Transverse colon (tissue), 4 donors: ENCODE measurements around the gene RELL1. TPM values are rescaled to one million over a fixed set of nuclear protein-coding genes. Genes with fewer than 3 reads are reported as not detected.

Source experiments
- DNase-seq: peaks from one replicate; pipeline ENCODE4 v3.0.0-alpha.2; 2019
- H3K27ac ChIP-seq, 4 donors: fragments of 200-600 bp; sonication (generic); 2 replicates each; pipeline ENCODE4 v1.5.1; 2016 to 2018; ENCODE audit warnings: inconsistent platforms in 4 of 4
- H3K27me3 ChIP-seq: fragments of 200-600 bp; sonication (generic); 2 replicates; pipeline ENCODE4 v1.5.1; 2017; ENCODE audit warnings: inconsistent platforms
- H3K36me3 ChIP-seq, 4 donors: fragments of 200-600 bp; sonication (generic); 2 replicates each; pipeline ENCODE4 v1.5.1; 2017 to 2019; ENCODE audit warnings: inconsistent platforms in 4 of 4
- H3K4me1 ChIP-seq, 4 donors: fragments of 200-600 bp; sonication (generic); 2 replicates each; pipeline ENCODE4 v1.5.1; 2017 to 2020; ENCODE audit warnings: inconsistent platforms in 4 of 4
- H3K4me3 ChIP-seq, 4 donors: fragments of 200-600 bp; sonication (generic); 1 replicate in 1 of 4; 2 replicates in 3 of 4; pipeline versions ENCODE4 v1.5.1 to v1.6.1; 2017 to 2019; ENCODE audit warnings: inconsistent platforms in 4 of 4
- H3K9me3 ChIP-seq, 2 donors: fragments of 200-600 bp; sonication (generic); 2 replicates each; pipeline ENCODE4 v1.5.1; 2017 to 2019; ENCODE audit warnings: inconsistent platforms in 2 of 2
- EP300 ChIP-seq: sonication (generic); formaldehyde crosslinking; IDR thresholded peaks from one replicate; pipeline ENCODE4 v1.6.1; 2017; ENCODE audit warnings: antibody characterized with exemption, low read depth
- POLR2A ChIP-seq: fragments of 450-650 bp; IDR thresholded peaks from one replicate; pipeline ENCODE4 v1.6.1; 2016; ENCODE audit warnings: antibody characterized with exemption, mild to moderate bottlenecking, moderate library complexity
- POLR2AphosphoS5 ChIP-seq, 3 donors: sonication (generic); formaldehyde crosslinking; IDR thresholded peaks; one replicate each; pipeline ENCODE4 v1.6.1; 2016; ENCODE audit warnings: antibody characterized with exemption in 3 of 3
- WGBS, 2 donors: methylation state at CpG; one replicate each; pipeline ENCODE4 v1.1.5; 2018; ENCODE audit warnings: low coverage in 1 of 2; 5-methylcytosine and 5-hydroxymethylcytosine counted together
- in situ Hi-C, 4 donors: fragments of 200-750 bp; cut with MboI; loops; one replicate each; pipeline versions ENCODE4 v1.15.0 to v1.15.1; 2017; ENCODE audit warnings: low sequenced_read_pairs in 3 of 4, low pct_ligation_motif_present in 1 of 4, low pct_unique_long_range_greater_than_20kb in 1 of 4
- intact Hi-C: fragments of 100-400 bp; cut with DNase I; formaldehyde crosslinking; loops from one replicate; pipeline ENCODE4 v1.15.1; 2023; ENCODE audit warnings: low total_unique reads
- total RNA-seq, 4 donors: library from RNA; depleted of rRNA; stranded (reverse); fragments of >200 nt; gene quantifications; one replicate each; pipeline ENCODE4 v1.1.0, GENCODE V29; 2016
- TF ChIP-seq, protein P1 (sequence below), 5 experiments: fragments of 200-600 bp in 3 of 5; fragments of 450-650 bp in 2 of 5; sonication (generic) in 3 of 5; IDR thresholded peaks; 1 replicate in 2 of 5; 2 replicates in 3 of 5; pipeline ENCODE4 v1.5.1; 2016 to 2017; ENCODE audit warnings: antibody characterized with exemption in 5 of 5, inconsistent platforms in 3 of 5, mild to moderate bottlenecking in 2 of 5, moderate library complexity in 1 of 5

Gene RELL1
- total RNA-seq, 4 donors from 2014 or later, result 9.2 to 192 (median 107) TPM

DNA sequence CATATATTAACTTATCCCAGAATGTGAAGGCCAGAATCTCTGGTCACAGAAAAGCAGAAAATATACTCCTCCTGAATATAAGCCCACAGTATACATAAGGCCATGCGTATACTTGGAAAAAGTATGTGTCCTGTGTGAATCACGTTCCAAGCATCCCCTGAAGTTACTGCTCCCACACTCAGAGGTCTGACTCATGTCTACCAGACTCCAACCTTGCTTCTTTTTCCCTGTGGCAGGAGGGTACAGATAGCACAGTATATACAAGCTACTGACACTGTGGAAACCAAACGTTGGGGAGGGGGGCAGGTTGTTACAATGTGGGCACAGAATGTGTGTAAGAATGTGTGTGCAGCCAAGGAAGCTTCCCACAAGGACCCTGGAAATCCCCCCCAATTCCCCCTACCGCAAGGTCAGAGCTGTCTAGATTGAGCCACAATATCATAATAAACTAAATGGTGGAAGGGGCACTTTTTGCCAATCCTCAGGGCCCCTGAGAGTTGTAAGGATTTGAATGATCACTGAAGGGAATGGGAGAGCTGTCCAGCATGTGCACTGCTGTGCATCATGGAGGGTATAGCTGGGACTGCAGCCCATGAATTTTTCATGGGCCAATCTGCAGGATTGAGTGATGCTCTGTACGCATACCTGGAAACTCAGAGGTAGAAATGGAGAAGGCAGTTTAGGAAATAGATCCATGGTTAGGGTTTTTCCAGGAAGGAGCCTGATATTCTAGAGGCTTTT lies 7.4 kb upstream of the RELL1 start:
- DNase-seq, result no peak
- Histone ChIP-seq H3K27ac (no peak overlapping the region), H3K4me1 (no peaks in the 10 kb centered on the region), H3K9me3 (no peaks in the 10 kb centered on the region), H3K27me3 (no peaks in the 10 kb centered on the region), H3K4me3 (no peak overlapping the region), H3K36me3 (no peaks in the 10 kb centered on the region)
- in situ Hi-C loops, result no loop called here
- 85 to 89% methylated on average over 4 to 5 of the region's 5 CpGs for WGBS, 2 donors
- TF ChIP-seq POLR2A, result no peak
- TF ChIP-seq EP300, result no peak
- TF ChIP-seq, protein P1, sequence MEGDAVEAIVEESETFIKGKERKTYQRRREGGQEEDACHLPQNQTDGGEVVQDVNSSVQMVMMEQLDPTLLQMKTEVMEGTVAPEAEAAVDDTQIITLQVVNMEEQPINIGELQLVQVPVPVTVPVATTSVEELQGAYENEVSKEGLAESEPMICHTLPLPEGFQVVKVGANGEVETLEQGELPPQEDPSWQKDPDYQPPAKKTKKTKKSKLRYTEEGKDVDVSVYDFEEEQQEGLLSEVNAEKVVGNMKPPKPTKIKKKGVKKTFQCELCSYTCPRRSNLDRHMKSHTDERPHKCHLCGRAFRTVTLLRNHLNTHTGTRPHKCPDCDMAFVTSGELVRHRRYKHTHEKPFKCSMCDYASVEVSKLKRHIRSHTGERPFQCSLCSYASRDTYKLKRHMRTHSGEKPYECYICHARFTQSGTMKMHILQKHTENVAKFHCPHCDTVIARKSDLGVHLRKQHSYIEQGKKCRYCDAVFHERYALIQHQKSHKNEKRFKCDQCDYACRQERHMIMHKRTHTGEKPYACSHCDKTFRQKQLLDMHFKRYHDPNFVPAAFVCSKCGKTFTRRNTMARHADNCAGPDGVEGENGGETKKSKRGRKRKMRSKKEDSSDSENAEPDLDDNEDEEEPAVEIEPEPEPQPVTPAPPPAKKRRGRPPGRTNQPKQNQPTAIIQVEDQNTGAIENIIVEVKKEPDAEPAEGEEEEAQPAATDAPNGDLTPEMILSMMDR (IDR thresholded peaks at IDR 0.05), result no peak
- TF ChIP-seq POLR2AphosphoS5 (IDR thresholded peaks at IDR 0.05), result no peak
- intact Hi-C loops, result no loop called here

DNA sequence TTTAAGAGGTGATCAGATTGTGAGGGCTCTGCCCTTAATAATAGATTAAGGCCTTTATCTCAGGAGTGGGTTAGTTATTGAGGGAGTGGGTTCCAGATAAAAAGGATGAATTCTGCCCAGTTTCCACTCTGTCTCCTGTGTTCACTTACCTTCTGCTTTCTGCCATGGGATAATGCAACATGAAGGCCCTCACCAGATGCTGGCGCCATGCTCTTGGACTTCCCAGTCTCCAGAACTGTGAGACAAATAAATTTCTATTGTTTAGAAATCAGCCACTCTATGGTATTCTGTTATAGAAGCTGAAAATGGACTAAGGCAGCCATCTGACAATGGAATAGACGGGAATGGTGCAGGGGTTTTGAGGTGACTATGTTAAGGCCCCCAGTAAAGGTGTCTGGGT lies 6.9 kb upstream of the RELL1 start:
- Histone ChIP-seq H3K9me3 (no peaks in the 10 kb centered on the region), H3K4me3 (no peak overlapping the region), H3K4me1 (no peaks in the 10 kb centered on the region), H3K27ac (no peak overlapping the region), H3K36me3 (no peaks in the 10 kb centered on the region), H3K27me3 (no peaks in the 10 kb centered on the region)
- intact Hi-C loops, result no loop called here
- DNase-seq, result no peak
- TF ChIP-seq POLR2A (no peak), EP300 (no peak), POLR2AphosphoS5 (IDR thresholded peaks at IDR 0.05) (no peak)
- TF ChIP-seq, protein P1 (IDR thresholded peaks at IDR 0.05), result no peak
- 90 to 100% methylated on average over 1 to 2 of the region's 2 CpGs for WGBS, 2 donors
- in situ Hi-C loops, result no loop called here

DNA sequence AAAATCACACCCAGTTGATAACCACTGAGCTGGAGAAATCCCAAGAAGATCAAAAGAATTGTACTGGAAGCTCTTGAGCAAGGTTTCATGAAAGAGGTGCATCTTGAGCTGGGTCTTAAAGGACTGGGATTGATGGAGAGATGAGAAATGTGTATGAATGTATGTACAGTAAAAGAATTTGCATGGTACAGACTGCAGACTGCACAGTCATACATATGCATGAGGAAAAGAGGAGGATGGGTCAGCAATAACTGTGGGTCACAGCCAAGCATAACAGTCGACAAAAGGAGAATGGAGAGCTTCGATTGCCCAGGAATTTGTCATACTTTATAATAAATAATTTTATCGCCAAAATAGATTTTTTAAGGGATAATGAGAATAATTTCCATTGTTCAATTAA lies 4.8 kb upstream of the RELL1 start:
- intact Hi-C loops (no loop called here), in situ Hi-C loops (no loop called here)
- Histone ChIP-seq H3K4me3 (no peak overlapping the region), H3K9me3 (no peaks in the 10 kb centered on the region), H3K36me3 (no peaks in the 10 kb centered on the region), H3K27ac (no peak overlapping the region), H3K4me1 (peaks cover 0 to 7% (median 3%) of the 10 kb centered on the region in 4 donors), H3K27me3 (no peaks in the 10 kb centered on the region)
- TF ChIP-seq, protein P1 (IDR thresholded peaks at IDR 0.05), result no peak
- TF ChIP-seq EP300, result no peak
- WGBS, 2 donors, result 89 to 91% methylated on average over 3 of the region's 3 CpGs
- no peak for DNase-seq

DNA sequence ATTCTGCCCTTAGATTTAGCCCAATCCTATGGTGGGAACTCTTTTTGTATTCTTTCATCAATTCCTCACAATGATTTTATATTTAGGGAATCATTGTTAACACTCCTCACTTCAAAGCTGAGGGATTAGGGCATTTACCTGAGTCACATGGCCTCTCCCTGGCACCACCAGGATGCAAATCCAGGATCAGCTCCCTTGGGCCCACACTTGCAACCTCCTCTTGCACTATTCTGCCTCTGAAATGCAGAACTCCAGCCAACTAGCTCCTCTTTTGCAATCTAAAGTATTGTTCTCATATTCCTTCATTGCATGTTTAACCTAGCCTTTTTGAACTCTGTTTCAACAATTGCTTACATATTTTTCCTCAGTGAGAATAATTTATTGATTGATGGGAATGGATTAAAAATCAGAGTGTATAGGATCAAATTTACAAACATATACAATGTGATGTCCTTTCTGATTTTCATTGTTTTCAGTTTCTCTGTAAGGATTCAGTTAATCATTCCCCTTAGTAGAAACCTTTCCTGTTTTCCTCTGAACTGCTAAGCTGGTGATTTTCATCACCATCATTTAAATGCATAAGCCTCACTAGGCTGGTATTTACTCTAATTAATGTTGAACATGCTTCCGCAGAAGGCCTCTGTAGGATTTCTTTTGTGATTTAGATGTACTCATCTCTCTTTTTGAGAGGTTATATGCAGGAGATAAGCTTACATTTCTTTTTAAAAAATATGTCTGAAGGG lies 3.3 kb upstream of the RELL1 start:
- peaks cover 6 to 16% (median 11%) of the 10 kb centered on the region in 4 donors for H3K4me1 ChIP-seq
- no peak for TF ChIP-seq POLR2A
- no peak for TF ChIP-seq EP300
- TF ChIP-seq POLR2AphosphoS5 (IDR thresholded peaks at IDR 0.05), result no peak
- TF ChIP-seq, protein P1 (IDR thresholded peaks at IDR 0.05), result no peak
- H3K27me3 ChIP-seq, result no peaks in the 10 kb centered on the region
- intact Hi-C loops (no loop called here), in situ Hi-C loops (no loop called here)
- no peak overlapping the region for H3K4me3 ChIP-seq
- H3K27ac ChIP-seq, result no peak overlapping the region
- no peak for DNase-seq
- 91 to 100% methylated on average over 1 of the region's 1 CpG for WGBS, 2 donors
- H3K9me3 ChIP-seq, result no peaks in the 10 kb centered on the region
- H3K36me3 ChIP-seq, result no peaks in the 10 kb centered on the region
